HEK293T (cell line): ENCODE results near the gene TPD52L2.
A peak's percentile ranks its signal among the peaks of the same experiment; 100 is the strongest.

Experiments
- CTCF ChIA-PET: fragments of 350-600 bp; formaldehyde crosslinking; extraction: SDS; loops from one replicate; lab custom pipeline; 2021; ENCODE audit warnings: antibody characterized with exemption, inconsistent platforms; lab: Yijun Ruan, JAX
- POLR2A ChIA-PET: fragments of 350-600 bp; formaldehyde crosslinking; extraction: SDS; loops from one replicate; lab custom pipeline; 2020; ENCODE audit warnings: antibody characterized with exemption, inconsistent platforms; lab: Yijun Ruan, JAX
- DNase-seq: peaks from one replicate; pipeline ENCODE4 v3.0.0; 2012; ENCODE audit warnings: mixed read lengths; ENCODE audit errors: extremely low spot score
- ARNT ChIP-seq: fragments of 450-650 bp; IDR thresholded peaks from 2 replicates; pipeline ENCODE4 v1.6.1; 2017; ENCODE audit warnings: mild to moderate bottlenecking
- BHLHE40 ChIP-seq: fragments of 450-650 bp; IDR thresholded peaks from 2 replicates; pipeline ENCODE4 v1.6.1; 2016; ENCODE audit warnings: mild to moderate bottlenecking, moderate library complexity, borderline replicate concordance
- CTBP1 ChIP-seq: fragments of 450-650 bp; IDR thresholded peaks from 2 replicates; pipeline ENCODE4 v1.6.1; 2016; ENCODE audit warnings: borderline replicate concordance
- ELF4 ChIP-seq: fragments of 450-650 bp; IDR thresholded peaks from 2 replicates; pipeline ENCODE4 v1.6.1; 2017; ENCODE audit warnings: antibody characterized with exemption
- FOXA1 ChIP-seq: fragments of 450-650 bp; IDR thresholded peaks from 2 replicates; pipeline ENCODE4 v1.6.1; 2016; ENCODE audit warnings: mild to moderate bottlenecking
- FOXK2 ChIP-seq: fragments of 450-650 bp; IDR thresholded peaks from 2 replicates; pipeline ENCODE4 v1.6.1; 2016; ENCODE audit warnings: mild to moderate bottlenecking
- FOXM1 ChIP-seq: fragments of 450-650 bp; IDR thresholded peaks from 2 replicates; pipeline ENCODE4 v1.6.1; 2017; ENCODE audit warnings: mild to moderate bottlenecking, borderline replicate concordance
- HDGF ChIP-seq: fragments of 450-650 bp; IDR thresholded peaks from 2 replicates; pipeline ENCODE4 v1.6.1; 2017; ENCODE audit warnings: antibody characterized with exemption, borderline replicate concordance
- L3MBTL2 ChIP-seq: fragments of 450-650 bp; conservative IDR thresholded peaks from 2 replicates; pipeline ENCODE4 v1.6.1; 2016; ENCODE audit warnings: mild to moderate bottlenecking
- LEF1 ChIP-seq: fragments of 450-650 bp; IDR thresholded peaks from 2 replicates; pipeline ENCODE4 v1.6.1; 2017; ENCODE audit warnings: mild to moderate bottlenecking, borderline replicate concordance
- NFRKB ChIP-seq: fragments of 450-650 bp; IDR thresholded peaks from 2 replicates; pipeline ENCODE4 v1.6.1; 2016; ENCODE audit warnings: mild to moderate bottlenecking, moderate library complexity
- SP1 ChIP-seq: fragments of 450-650 bp; IDR thresholded peaks from 2 replicates; pipeline ENCODE4 v1.6.1; 2017
- SUZ12 ChIP-seq: fragments of 450-650 bp; IDR thresholded peaks from 2 replicates; pipeline ENCODE4 v1.6.1; 2016; ENCODE audit warnings: mild to moderate bottlenecking
- TARDBP ChIP-seq: fragments of 450-650 bp; IDR thresholded peaks from 2 replicates; pipeline ENCODE4 v1.6.1; 2016
- ZNF384 ChIP-seq: fragments of 450-650 bp; IDR thresholded peaks from 2 replicates; pipeline ENCODE4 v1.6.1; 2016
- TF ChIP-seq, protein P1 (sequence below): fragments of 450-650 bp; IDR thresholded peaks from 2 replicates; pipeline ENCODE4 v1.6.1; 2016

The TPD52L2 gene

DNA sequence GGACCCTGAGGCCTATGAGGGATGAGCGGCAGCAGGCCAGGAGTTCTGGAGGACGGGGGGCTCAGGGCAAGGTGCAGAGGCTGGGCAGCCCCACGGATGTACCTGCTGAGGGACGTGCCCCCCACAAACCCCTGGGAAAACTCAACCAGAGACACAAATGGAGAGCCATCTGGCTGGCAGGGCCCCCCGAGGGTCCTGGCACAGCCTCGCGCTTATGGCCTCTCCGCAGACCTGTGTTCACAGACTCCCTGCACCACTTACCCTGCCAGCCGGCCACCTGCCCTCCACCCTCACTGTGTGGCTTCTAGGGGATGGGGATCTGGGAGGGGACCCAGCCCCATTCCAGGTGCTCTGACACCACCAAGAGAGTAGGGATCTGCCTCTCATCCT is 30.6 kb upstream of the TPD52L2 start:
- CTCF ChIA-PET: interaction anchor here (0.6 kb wide), 2 partner anchors 29 to 179 kb away, joined by 3 to 4 read pairs; no protein-coding TSS in a partner anchor
- DNase-seq: no peak
- POLR2A ChIA-PET: no interaction called here
- TF ChIP-seq ZNF384 (no peak), FOXM1 (no peak)

DNA sequence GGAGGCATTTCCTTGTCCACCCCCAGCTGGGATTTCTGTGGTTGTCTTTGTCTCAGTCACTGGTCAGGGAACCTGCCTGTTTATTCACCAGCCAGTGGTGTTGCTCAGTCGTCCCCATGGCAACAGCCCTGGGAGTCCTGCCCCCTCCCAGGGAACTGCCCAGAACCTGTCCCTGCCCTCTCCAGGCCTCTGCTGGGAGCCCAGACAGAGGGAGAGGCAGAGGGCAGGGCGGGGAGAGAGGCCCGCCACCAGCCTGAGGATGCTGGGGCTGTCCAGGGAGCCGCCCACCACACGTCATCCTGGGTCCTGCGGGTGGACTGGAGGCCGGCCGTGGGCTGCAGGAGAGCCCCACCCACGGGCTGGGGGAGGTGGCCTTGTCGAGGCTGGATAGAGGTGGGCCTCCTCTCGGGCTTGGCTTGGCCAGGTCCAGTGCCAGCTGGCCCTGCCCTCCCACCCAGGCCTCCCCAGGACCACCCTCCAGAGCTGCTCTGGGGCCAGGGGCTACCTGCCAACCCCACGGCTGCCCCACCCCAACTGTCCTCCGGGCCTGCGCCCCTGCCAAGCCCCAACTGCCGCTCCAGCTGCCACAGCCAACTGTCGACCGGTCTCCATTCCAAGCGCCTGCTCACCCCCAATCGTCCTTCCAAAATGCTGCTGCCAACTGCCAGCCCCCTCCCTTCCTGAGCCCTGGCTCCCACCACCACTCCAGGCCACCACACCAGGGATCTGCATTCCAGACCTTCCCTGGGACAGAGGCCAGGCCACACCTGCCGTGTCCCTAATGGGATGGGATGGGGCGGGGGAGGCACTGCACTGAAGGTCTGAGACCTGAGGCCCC is 29.8 kb upstream of the TPD52L2 start:
- DNase-seq: peak; percentile 75
- POLR2A ChIA-PET: no interaction called here
- CTCF ChIA-PET: interaction anchor here (0.6 kb wide), 2 partner anchors 30 to 180 kb away, joined by 3 to 4 read pairs; no protein-coding TSS in a partner anchor
- TF ChIP-seq TARDBP: no peak
- TF ChIP-seq, protein P1, sequence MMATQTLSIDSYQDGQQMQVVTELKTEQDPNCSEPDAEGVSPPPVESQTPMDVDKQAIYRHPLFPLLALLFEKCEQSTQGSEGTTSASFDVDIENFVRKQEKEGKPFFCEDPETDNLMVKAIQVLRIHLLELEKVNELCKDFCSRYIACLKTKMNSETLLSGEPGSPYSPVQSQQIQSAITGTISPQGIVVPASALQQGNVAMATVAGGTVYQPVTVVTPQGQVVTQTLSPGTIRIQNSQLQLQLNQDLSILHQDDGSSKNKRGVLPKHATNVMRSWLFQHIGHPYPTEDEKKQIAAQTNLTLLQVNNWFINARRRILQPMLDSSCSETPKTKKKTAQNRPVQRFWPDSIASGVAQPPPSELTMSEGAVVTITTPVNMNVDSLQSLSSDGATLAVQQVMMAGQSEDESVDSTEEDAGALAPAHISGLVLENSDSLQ: peak; percentile 97
- TF ChIP-seq ELF4: no peak

DNA sequence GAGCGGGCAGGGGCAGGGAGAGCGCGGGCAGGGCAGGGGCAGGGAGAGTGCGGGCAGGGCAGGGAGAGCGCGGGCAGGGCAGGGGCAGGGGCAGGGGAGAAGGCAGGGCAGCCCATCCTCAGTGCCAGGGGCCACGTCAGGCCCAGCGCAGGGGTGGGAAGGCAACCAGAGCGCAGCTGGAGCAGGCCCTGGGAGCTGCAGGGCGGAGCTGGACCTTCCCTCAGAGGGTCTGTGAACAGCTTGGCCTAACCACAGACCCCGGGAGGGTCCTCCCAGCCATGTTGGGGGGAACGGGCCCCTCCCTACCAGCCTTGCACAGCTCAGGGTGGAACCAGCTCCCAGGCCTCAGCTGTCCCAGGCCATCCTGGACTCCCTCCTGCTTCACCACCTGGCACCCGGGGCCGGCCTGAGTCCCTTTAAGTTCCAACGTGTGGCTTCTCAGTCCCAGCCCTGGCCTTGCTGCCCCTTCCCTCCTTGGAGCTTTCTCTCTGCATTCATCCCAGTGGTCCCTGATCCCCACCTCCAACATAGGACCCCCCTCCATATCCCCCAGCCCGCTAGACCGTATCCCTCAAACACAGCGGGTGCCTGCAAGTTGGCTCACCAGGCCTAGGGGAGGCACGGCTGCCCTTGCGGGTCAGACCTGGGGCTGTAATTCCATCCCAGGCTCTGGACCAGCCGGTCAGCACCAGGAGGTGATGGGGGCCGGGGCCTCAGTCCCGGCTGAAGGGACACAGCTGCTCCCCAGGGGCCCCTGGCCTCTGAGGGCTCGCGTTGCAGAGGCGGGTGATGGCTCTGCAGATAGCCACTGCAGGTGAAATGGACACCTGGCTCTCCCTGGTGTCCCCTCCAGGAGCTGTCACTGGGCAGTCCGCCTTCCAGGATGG is 28.4 kb upstream of the TPD52L2 start:
- CTCF ChIA-PET: no interaction called here
- DNase-seq: no peak
- POLR2A ChIA-PET: interaction anchor here (2.4 kb wide), 1 partner anchor 28 kb away, joined by 6 read pairs; the partner anchor contains the start of gene TPD52L2
- no peak for TF ChIP-seq L3MBTL2
- no peak for TF ChIP-seq BHLHE40
- no peak for TF ChIP-seq ZNF384
- TF ChIP-seq FOXK2: no peak
- TF ChIP-seq, protein P1: no peak
- TF ChIP-seq FOXM1: no peak
- TF ChIP-seq NFRKB: no peak
- TF ChIP-seq SUZ12: no peak
- TF ChIP-seq TARDBP: no peak
- TF ChIP-seq ARNT: no peak
- TF ChIP-seq LEF1: no peak
- no peak for TF ChIP-seq SP1
- no peak for TF ChIP-seq FOXA1
- no peak for TF ChIP-seq CTBP1
- TF ChIP-seq ELF4: no peak
- TF ChIP-seq HDGF: no peak

DNA sequence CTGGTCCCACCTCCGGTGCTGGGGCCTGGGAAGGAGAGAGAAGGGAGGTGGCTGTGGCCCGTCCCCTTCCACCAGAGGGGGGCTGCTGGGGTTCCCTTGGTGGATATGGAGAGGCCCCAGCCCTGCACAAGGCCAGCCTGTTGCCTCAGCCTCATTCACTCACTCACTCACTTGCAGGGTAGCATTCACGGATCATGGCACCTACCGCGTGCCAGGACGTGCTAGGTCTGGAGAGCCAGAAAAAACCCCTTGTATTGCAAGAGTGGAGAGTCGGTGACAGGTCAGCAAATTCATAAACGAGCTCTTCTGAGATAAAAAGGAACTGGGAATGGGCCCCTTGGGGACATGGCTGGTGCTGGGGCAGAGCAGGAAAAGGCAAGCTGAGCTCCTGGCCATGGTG is 27.6 kb upstream of the TPD52L2 start:
- TF ChIP-seq ARNT (no peak), FOXM1 (no peak), CTBP1 (no peak)
- ChIA-PET CTCF (no interaction called here), POLR2A (interaction anchor here (2.4 kb wide), 1 partner anchor 28 kb away, joined by 6 read pairs; the partner anchor contains the start of gene TPD52L2)
- DNase-seq: no peak

DNA sequence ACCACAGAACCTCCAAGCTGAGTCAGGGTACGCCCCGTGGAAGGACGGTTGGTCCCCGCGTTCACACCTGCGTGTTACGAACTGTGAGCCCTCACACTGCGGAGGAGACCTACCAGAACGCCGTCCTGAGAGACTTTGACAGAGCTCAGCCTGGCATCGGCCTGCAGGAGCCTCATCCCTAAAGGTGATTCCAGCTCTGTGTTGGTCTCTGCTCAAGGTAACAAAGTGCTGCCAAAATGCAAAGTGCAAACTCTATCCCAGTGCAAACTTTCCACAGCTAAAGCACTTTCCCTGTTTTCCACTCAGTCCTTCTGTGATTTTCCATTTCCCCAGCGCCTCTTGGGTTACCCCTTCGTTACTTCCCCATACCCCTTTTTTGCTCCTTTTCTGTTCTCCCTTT is 25.4 kb upstream of the TPD52L2 start:
- ChIA-PET POLR2A (no interaction called here), CTCF (no interaction called here)
- no peak for DNase-seq
- no peak for TF ChIP-seq ELF4
- TF ChIP-seq ZNF384: no peak
- no peak for TF ChIP-seq NFRKB
- no peak for TF ChIP-seq FOXA1
- no peak for TF ChIP-seq BHLHE40
- TF ChIP-seq SUZ12: no peak
- no peak for TF ChIP-seq CTBP1
- TF ChIP-seq SP1: no peak
- TF ChIP-seq, protein P1: no peak
- TF ChIP-seq L3MBTL2: no peak
- no peak for TF ChIP-seq TARDBP
- TF ChIP-seq FOXM1: no peak
- TF ChIP-seq HDGF: no peak
- TF ChIP-seq LEF1: no peak
- TF ChIP-seq ARNT: no peak
- no peak for TF ChIP-seq FOXK2

DNA sequence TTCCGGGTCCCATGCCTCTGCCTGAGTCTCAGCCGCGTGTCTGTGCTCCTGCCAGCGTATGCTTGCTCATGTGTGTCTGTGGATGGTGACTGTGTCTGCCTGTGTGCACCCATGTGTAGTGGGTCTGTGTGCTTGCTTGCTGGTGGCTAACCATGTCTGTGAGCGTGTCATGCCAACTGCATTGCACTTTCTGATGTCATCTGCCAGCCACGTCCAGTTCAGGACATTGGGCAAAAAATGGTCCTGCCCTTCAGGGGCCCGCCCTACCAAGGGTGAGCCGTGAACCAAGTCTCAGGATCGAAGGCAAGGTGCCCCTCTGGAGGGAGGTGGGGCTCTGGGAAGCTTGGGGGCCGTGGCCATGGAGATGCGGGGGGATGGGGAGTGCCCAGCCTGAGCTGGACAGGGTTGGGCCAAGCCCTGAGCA is 24.7 kb upstream of the TPD52L2 start:
- TF ChIP-seq L3MBTL2 (no peak), SP1 (no peak), FOXM1 (no peak), FOXA1 (no peak), LEF1 (no peak), ELF4 (no peak), CTBP1 (no peak), ZNF384 (no peak)
- TF ChIP-seq, protein P1: no peak
- ChIA-PET CTCF (no interaction called here), POLR2A (no interaction called here)
- DNase-seq: no peak
